ENCODE results near the gene ARHGAP26. TPM values are rescaled to one million over a fixed set of nuclear protein-coding genes. Genes with fewer than 3 reads are reported as not detected.
A peak's percentile ranks its signal among the peaks of the same experiment; 100 is the strongest.

The ARHGAP26 gene
- total RNA-seq, 2 experiments from 2014 or later = 12.8 to 15.4 TPM

- intact Hi-C loops (cut with DNase I, micrococcal nuclease) = no loop called here
- DNase-seq = no peak
- ChIA-PET POLR2A (interaction anchor here (0.5 to 0.6 kb wide), 2 partner anchors 142 to 300 kb away, joined by 3 read pairs; no protein-coding TSS in a partner anchor), CTCF (no interaction called here)
- ATAC-seq = no peak
- no peak overlapping the region for H3K27ac Mint-ChIP-seq
- no peaks in the 10 kb centered on the region for H3K27me3 Mint-ChIP-seq
- H3K36me3 Mint-ChIP-seq (ENCODE audit: low read depth) = peaks cover 5% of the 10 kb centered on the region
- H3K9me3 Mint-ChIP-seq (ENCODE audit: low read depth) = no peaks in the 10 kb centered on the region
- no peak overlapping the region for H3K4me3 Mint-ChIP-seq
- H3K4me1 Mint-ChIP-seq = peaks cover 22% of the 10 kb centered on the region
Observed at GRCh38 chr5:142971303-142972013, 201.3 kb downstream of the ARHGAP26 start.

GRCh38 chr5:142972064-142972570, 201.9 kb downstream of the ARHGAP26 start:
- Mint-ChIP-seq H3K27ac (no peak overlapping the region), H3K36me3 (ENCODE audit: low read depth) (peaks cover 5% of the 10 kb centered on the region), H3K4me1 (peaks cover 28% of the 10 kb centered on the region), H3K27me3 (no peaks in the 10 kb centered on the region), H3K9me3 (ENCODE audit: low read depth) (no peaks in the 10 kb centered on the region), H3K4me3 (no peak overlapping the region)
- CTCF ChIA-PET = no interaction called here
- POLR2A ChIA-PET = interaction anchor here (0.5 kb wide), 1 partner anchor 141 kb away, joined by 3 read pairs; no protein-coding TSS in a partner anchor
- ATAC-seq (no peak), DNase-seq (no peak)
- intact Hi-C loops (cut with DNase I, micrococcal nuclease) = no loop called here

GRCh38 chr5:142973932-142974331, 203.8 kb downstream of the ARHGAP26 start:
- Mint-ChIP-seq H3K9me3 (ENCODE audit: low read depth) (no peaks in the 10 kb centered on the region), H3K27ac (no peak overlapping the region), H3K4me1 (peaks cover 45% of the 10 kb centered on the region), H3K27me3 (no peaks in the 10 kb centered on the region), H3K36me3 (ENCODE audit: low read depth) (peaks cover 5% of the 10 kb centered on the region), H3K4me3 (no peak overlapping the region)
- ATAC-seq = no peak
- ChIA-PET POLR2A (no interaction called here), CTCF (interaction anchor here (0.6 to 0.7 kb wide), 3 partner anchors 15 to 930 kb away, joined by 3 read pairs; no protein-coding TSS in a partner anchor)
- intact Hi-C loops (cut with DNase I, micrococcal nuclease) = no loop called here
- no peak for DNase-seq

GRCh38 chr5:142974409-142974808, 204.2 kb downstream of the ARHGAP26 start:
- DNase-seq (no peak), ATAC-seq (no peak)
- H3K4me3 Mint-ChIP-seq = no peak overlapping the region
- intact Hi-C loops (cut with DNase I, micrococcal nuclease) = no loop called here
- no peaks in the 10 kb centered on the region for H3K27me3 Mint-ChIP-seq
- peaks cover 5% of the 10 kb centered on the region for H3K36me3 Mint-ChIP-seq (ENCODE audit: low read depth)
- no peak overlapping the region for H3K27ac Mint-ChIP-seq
- ChIA-PET CTCF (interaction anchor here (0.6 kb wide), 2 partner anchors 16 to 127 kb away, joined by 3 read pairs; no protein-coding TSS in a partner anchor), POLR2A (no interaction called here)
- H3K9me3 Mint-ChIP-seq (ENCODE audit: low read depth) = no peaks in the 10 kb centered on the region
- H3K4me1 Mint-ChIP-seq = peaks cover 47% of the 10 kb centered on the region

GRCh38 chr5:142976861-142977260, 206.7 kb downstream of the ARHGAP26 start:
- H3K27ac Mint-ChIP-seq = peak overlapping the region; percentile 85
- H3K36me3 Mint-ChIP-seq (ENCODE audit: low read depth) = peaks cover 9% of the 10 kb centered on the region
- no peaks in the 10 kb centered on the region for H3K9me3 Mint-ChIP-seq (ENCODE audit: low read depth)
- ATAC-seq (no peak), DNase-seq (no peak)
- POLR2A ChIA-PET = no interaction called here
- CTCF ChIA-PET = no interaction called here
- no peaks in the 10 kb centered on the region for H3K27me3 Mint-ChIP-seq
- no peak overlapping the region for H3K4me3 Mint-ChIP-seq
- peaks cover 52% of the 10 kb centered on the region for H3K4me1 Mint-ChIP-seq
- intact Hi-C loops (cut with DNase I, micrococcal nuclease) = no loop called here

GRCh38 chr5:142977363-142978051, 207.3 kb downstream of the ARHGAP26 start:
- POLR2A ChIA-PET = no interaction called here
- CTCF ChIA-PET = no interaction called here
- Mint-ChIP-seq H3K27me3 (no peaks in the 10 kb centered on the region), H3K36me3 (ENCODE audit: low read depth) (peaks cover 9% of the 10 kb centered on the region), H3K27ac (peak overlapping the region; percentile 85), H3K4me3 (peak overlapping the region; percentile 22), H3K9me3 (ENCODE audit: low read depth) (no peaks in the 10 kb centered on the region), H3K4me1 (peaks cover 52% of the 10 kb centered on the region)
- ATAC-seq = peak; percentile 94
- intact Hi-C loops (cut with DNase I, micrococcal nuclease) = no loop called here
- DNase-seq = peak; percentile 56

GRCh38 chr5:142978252-142978651, 208.1 kb downstream of the ARHGAP26 start:
- Mint-ChIP-seq H3K4me1 (peaks cover 50% of the 10 kb centered on the region), H3K9me3 (ENCODE audit: low read depth) (no peaks in the 10 kb centered on the region), H3K27me3 (no peaks in the 10 kb centered on the region), H3K36me3 (ENCODE audit: low read depth) (peaks cover 9% of the 10 kb centered on the region), H3K27ac (peak overlapping the region; percentile 85), H3K4me3 (peak overlapping the region; percentile 22)
- no peak for DNase-seq
- CTCF ChIA-PET = interaction anchor here (1.1 kb wide), 1 partner anchor 13 kb away, joined by 3 read pairs; no protein-coding TSS in a partner anchor
- ATAC-seq = no peak
- intact Hi-C loops (cut with DNase I, micrococcal nuclease) = no loop called here
- POLR2A ChIA-PET = no interaction called here

- intact Hi-C loops (cut with DNase I, micrococcal nuclease) = no loop called here
- ChIA-PET CTCF (interaction anchor here (1.0 to 1.1 kb wide), 2 partner anchors 13 to 23 kb away, joined by 3 to 5 read pairs; no protein-coding TSS in a partner anchor), POLR2A (no interaction called here)
- Mint-ChIP-seq H3K4me1 (peaks cover 48% of the 10 kb centered on the region), H3K4me3 (no peak overlapping the region), H3K27ac (no peak overlapping the region), H3K27me3 (no peaks in the 10 kb centered on the region), H3K9me3 (ENCODE audit: low read depth) (no peaks in the 10 kb centered on the region), H3K36me3 (ENCODE audit: low read depth) (peaks cover 9% of the 10 kb centered on the region)
- ATAC-seq (no peak), DNase-seq (no peak)
Observed at GRCh38 chr5:142978726-142979125, 208.5 kb downstream of the ARHGAP26 start.

GRCh38 chr5:142979636-142980035, 209.5 kb downstream of the ARHGAP26 start:
- intact Hi-C loops (cut with DNase I, micrococcal nuclease) = no loop called here
- DNase-seq = no peak
- ChIA-PET CTCF (interaction anchor here (1.0 to 1.1 kb wide), 2 partner anchors 14 to 22 kb away, joined by 3 to 5 read pairs; no protein-coding TSS in a partner anchor), POLR2A (no interaction called here)
- H3K27me3 Mint-ChIP-seq = no peaks in the 10 kb centered on the region
- H3K36me3 Mint-ChIP-seq (ENCODE audit: low read depth) = peaks cover 8% of the 10 kb centered on the region
- peaks cover 48% of the 10 kb centered on the region for H3K4me1 Mint-ChIP-seq
- H3K9me3 Mint-ChIP-seq (ENCODE audit: low read depth) = no peaks in the 10 kb centered on the region
- no peak for ATAC-seq
- H3K4me3 Mint-ChIP-seq = no peak overlapping the region
- H3K27ac Mint-ChIP-seq = no peak overlapping the region

GRCh38 chr5:142981475-142981874, 211.3 kb downstream of the ARHGAP26 start:
- Mint-ChIP-seq H3K27ac (peak overlapping the region; percentile 55), H3K27me3 (no peaks in the 10 kb centered on the region), H3K4me3 (no peak overlapping the region), H3K36me3 (ENCODE audit: low read depth) (peaks cover 4% of the 10 kb centered on the region), H3K9me3 (ENCODE audit: low read depth) (peaks cover 3% of the 10 kb centered on the region), H3K4me1 (peaks cover 44% of the 10 kb centered on the region)
- CTCF ChIA-PET = interaction anchor here (0.5 kb wide), 1 partner anchor 992 kb away, joined by 5 read pairs; no protein-coding TSS in a partner anchor
- intact Hi-C loops (cut with DNase I, micrococcal nuclease) = no loop called here
- no peak for ATAC-seq
- POLR2A ChIA-PET = no interaction called here
- no peak for DNase-seq

GRCh38 chr5:142981886-142982820, 212.0 kb downstream of the ARHGAP26 start:
- no peak for DNase-seq
- POLR2A ChIA-PET = no interaction called here
- intact Hi-C loops (cut with DNase I, micrococcal nuclease) = no loop called here
- CTCF ChIA-PET = interaction anchor here (0.5 to 0.6 kb wide), 3 partner anchors 683 to 992 kb away, joined by 3 to 5 read pairs (median 3); no protein-coding TSS in a partner anchor
- no peak overlapping the region for H3K4me3 Mint-ChIP-seq
- H3K27me3 Mint-ChIP-seq = no peaks in the 10 kb centered on the region
- peaks cover 7% of the 10 kb centered on the region for H3K36me3 Mint-ChIP-seq (ENCODE audit: low read depth)
- H3K27ac Mint-ChIP-seq = peak overlapping the region; percentile 55
- H3K9me3 Mint-ChIP-seq (ENCODE audit: low read depth) = peaks cover 6% of the 10 kb centered on the region
- peaks cover 38% of the 10 kb centered on the region for H3K4me1 Mint-ChIP-seq
- ATAC-seq = no peak
